ENCODE data around the gene MAP7D3. TPM values are rescaled to one million over a fixed set of nuclear protein-coding genes. Genes with fewer than 3 reads are reported as not detected.

MAP7D3 gene
- total RNA-seq, 2 donors from 2014 or later: 2.8 to 2.9 TPM

- TF ChIP-seq CTCF (IDR thresholded peaks at IDR 0.05): no peak
- H3K27ac ChIP-seq: no peak overlapping the region
- no peaks in the 10 kb centered on the region for H3K4me1 ChIP-seq
- H3K4me3 ChIP-seq: no peak overlapping the region
- no peak overlapping the region for H3K9ac ChIP-seq (ENCODE audit: low read depth in 2 of 2, low read length in 2 of 2)
- H3K9me3 ChIP-seq: no peaks in the 10 kb centered on the region
- H3K36me3 ChIP-seq: no peaks in the 10 kb centered on the region
- DNase-seq: peak; percentile 46
- H3K27me3 ChIP-seq: no peaks in the 10 kb centered on the region
- intact Hi-C loops (cut with DNase I): no loop called here
Observed at GRCh38 chrX:136275553-136275952, 24.4 kb upstream of the MAP7D3 start.

- DNase-seq: no peak
- no peaks in the 10 kb centered on the region for H3K4me1 ChIP-seq
- H3K36me3 ChIP-seq: no peaks in the 10 kb centered on the region
- H3K9ac ChIP-seq (ENCODE audit: low read depth in 2 of 2, low read length in 2 of 2): no peak overlapping the region
- no peaks in the 10 kb centered on the region for H3K27me3 ChIP-seq
- no peak for TF ChIP-seq CTCF (IDR thresholded peaks at IDR 0.05)
- H3K4me3 ChIP-seq: no peak overlapping the region
- no peaks in the 10 kb centered on the region for H3K9me3 ChIP-seq
- intact Hi-C loops (cut with DNase I): no loop called here
- H3K27ac ChIP-seq: no peak overlapping the region
Observed at GRCh38 chrX:136273986-136274385, 22.8 kb upstream of the MAP7D3 start.

GRCh38 chrX:136272325-136272724 lies 21.1 kb upstream of the MAP7D3 start:
- Histone ChIP-seq H3K9ac (ENCODE audit: low read depth in 2 of 2, low read length in 2 of 2) (no peak overlapping the region), H3K27ac (no peak overlapping the region), H3K9me3 (no peaks in the 10 kb centered on the region), H3K4me1 (no peaks in the 10 kb centered on the region), H3K4me3 (no peak overlapping the region), H3K27me3 (no peaks in the 10 kb centered on the region), H3K36me3 (no peaks in the 10 kb centered on the region)
- no peak for TF ChIP-seq CTCF (IDR thresholded peaks at IDR 0.05)
- no peak for DNase-seq
- intact Hi-C loops (cut with DNase I): no loop called here

- no peak for DNase-seq
- no peak for TF ChIP-seq CTCF (IDR thresholded peaks at IDR 0.05)
- Histone ChIP-seq H3K27me3 (no peaks in the 10 kb centered on the region), H3K27ac (no peak overlapping the region), H3K4me3 (no peak overlapping the region), H3K4me1 (no peaks in the 10 kb centered on the region), H3K36me3 (no peaks in the 10 kb centered on the region), H3K9me3 (no peaks in the 10 kb centered on the region), H3K9ac (ENCODE audit: low read depth in 2 of 2, low read length in 2 of 2) (no peak overlapping the region)
- intact Hi-C loops (cut with DNase I): no loop called here
Observed at GRCh38 chrX:136271300-136271699, 20.1 kb upstream of the MAP7D3 start.

GRCh38 chrX:136269921-136270320 lies 18.7 kb upstream of the MAP7D3 start:
- Histone ChIP-seq H3K27me3 (no peaks in the 10 kb centered on the region), H3K4me1 (no peaks in the 10 kb centered on the region), H3K36me3 (no peaks in the 10 kb centered on the region), H3K9me3 (no peaks in the 10 kb centered on the region), H3K9ac (ENCODE audit: low read depth in 2 of 2, low read length in 2 of 2) (no peak overlapping the region), H3K4me3 (no peak overlapping the region), H3K27ac (no peak overlapping the region)
- TF ChIP-seq CTCF (IDR thresholded peaks at IDR 0.05): no peak
- DNase-seq: no peak
- intact Hi-C loops (cut with DNase I): loop anchor here (5.0 kb wide), 2 partner anchors 103 to 243 kb away; no protein-coding TSS in a partner anchor

Measured in colonic mucosa (tissue), 4 donors.